ENCODE data around the gene EMB.
"Not testable (repeated sequence)": the region's sequence is repeated elsewhere in the genome, so short reads cannot be mapped to it uniquely, and the experiment has no call there.

The EMB gene, protein sequence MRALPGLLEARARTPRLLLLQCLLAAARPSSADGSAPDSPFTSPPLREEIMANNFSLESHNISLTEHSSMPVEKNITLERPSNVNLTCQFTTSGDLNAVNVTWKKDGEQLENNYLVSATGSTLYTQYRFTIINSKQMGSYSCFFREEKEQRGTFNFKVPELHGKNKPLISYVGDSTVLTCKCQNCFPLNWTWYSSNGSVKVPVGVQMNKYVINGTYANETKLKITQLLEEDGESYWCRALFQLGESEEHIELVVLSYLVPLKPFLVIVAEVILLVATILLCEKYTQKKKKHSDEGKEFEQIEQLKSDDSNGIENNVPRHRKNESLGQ

DNA sequence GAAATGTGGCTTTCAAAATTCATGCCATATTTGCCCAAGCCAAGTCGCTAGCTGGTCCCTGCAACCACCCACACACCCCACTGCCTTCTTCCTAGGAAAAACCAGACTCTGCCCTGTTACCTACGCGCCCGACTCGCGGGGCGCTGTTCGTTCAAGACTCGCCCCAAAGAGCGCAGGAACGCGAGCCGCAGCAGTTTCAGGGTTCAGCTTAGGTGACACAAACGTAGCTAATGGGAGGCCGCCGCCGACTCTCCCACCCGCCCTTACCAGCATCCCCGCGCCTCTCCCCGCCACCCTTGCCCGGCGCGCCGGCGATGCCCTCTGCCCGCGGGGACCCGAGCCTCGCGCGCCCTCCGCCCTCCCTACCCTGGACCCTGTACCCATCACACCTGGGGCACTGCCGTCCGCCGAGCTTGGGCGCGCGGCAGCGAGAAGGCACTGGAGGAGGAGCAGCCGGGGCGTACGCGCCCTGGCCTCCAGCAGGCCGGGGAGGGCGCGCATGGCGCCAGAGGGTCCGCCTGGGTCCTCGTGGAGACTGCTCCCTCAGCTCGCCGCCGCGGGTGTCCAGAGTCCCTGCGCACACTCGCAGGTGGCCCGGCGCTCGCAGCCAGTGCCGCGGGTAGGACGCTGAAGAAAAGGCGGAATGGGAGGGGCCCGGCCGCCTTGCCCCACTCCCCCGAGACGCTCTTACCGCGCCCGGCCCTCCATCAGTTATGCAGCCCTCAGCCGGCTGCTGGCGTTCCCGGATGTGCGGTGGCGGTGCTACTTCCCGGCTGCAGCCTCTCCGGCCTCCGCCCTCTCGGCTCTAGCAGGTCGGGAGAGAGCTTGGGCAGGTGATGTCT lies at the start of gene EMB:
Gene EMB (minus strand): TSS at position 638 of the 842 bp plus-strand sequence. CDS start 137 bp downstream, at position 501.
- no peak for DNase-seq (ENCODE audit: low read depth)
- peak within 1 kb of the TSS; percentile 27 for H3K4me3 ChIP-seq (ENCODE audit: low read depth, low read length)
- TF ChIP-seq, protein P1, sequence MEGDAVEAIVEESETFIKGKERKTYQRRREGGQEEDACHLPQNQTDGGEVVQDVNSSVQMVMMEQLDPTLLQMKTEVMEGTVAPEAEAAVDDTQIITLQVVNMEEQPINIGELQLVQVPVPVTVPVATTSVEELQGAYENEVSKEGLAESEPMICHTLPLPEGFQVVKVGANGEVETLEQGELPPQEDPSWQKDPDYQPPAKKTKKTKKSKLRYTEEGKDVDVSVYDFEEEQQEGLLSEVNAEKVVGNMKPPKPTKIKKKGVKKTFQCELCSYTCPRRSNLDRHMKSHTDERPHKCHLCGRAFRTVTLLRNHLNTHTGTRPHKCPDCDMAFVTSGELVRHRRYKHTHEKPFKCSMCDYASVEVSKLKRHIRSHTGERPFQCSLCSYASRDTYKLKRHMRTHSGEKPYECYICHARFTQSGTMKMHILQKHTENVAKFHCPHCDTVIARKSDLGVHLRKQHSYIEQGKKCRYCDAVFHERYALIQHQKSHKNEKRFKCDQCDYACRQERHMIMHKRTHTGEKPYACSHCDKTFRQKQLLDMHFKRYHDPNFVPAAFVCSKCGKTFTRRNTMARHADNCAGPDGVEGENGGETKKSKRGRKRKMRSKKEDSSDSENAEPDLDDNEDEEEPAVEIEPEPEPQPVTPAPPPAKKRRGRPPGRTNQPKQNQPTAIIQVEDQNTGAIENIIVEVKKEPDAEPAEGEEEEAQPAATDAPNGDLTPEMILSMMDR (IDR thresholded peaks at IDR 0.05; ENCODE audit: low read depth, low read length, missing control alignments), result no peak
- in situ Hi-C loops (cut with HindIII; ENCODE audit: low sequenced_read_pairs), result no loop called here

DNA sequence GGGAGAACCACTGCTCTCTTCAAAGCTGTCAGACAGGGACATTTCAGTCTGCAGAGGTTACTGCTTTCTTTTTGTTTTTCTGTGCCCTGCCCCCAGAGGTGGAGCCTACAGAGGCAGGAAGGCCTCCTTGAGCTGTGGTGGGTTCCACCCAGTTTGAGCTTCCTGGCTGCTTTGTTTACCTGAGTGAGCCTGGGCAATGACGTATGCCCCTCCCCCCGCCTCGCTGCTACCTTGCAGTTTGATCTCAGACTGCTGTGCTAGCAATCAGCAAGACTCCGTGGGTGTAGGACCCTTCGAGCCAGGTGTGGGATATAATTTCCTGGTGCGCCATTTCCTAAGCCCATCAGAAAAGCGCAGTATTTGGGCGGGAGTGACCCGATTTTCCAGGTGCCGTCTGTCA lies 48.4 kb upstream of the EMB start:
- H3K4me3 ChIP-seq (ENCODE audit: low read depth, low read length); in situ Hi-C loops (cut with HindIII; ENCODE audit: low sequenced_read_pairs); DNase-seq (ENCODE audit: low read depth): not testable (repeated sequence)

DNA sequence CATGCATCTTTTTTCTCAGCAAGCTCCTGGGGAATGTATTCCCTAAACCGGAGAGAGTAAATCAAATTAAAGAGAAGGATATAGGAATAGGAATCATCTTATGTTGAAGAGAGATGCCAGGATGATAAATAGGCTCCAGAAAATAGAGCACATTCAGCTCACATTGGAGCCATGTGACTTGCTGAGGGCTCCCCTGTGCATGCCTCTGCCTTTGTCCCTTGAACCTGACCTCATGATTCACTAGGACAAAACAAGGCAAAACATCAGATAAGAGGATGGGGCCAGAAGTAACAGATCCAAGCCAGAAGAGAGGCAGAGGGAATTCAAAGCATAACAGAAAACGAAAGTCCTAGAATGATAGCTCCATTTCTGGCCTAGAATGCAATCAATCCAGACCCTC lies 37.7 kb upstream of the EMB start:
- in situ Hi-C loops (cut with HindIII; ENCODE audit: low sequenced_read_pairs); DNase-seq (ENCODE audit: low read depth); H3K4me3 ChIP-seq (ENCODE audit: low read depth, low read length): not testable (repeated sequence)

DNA sequence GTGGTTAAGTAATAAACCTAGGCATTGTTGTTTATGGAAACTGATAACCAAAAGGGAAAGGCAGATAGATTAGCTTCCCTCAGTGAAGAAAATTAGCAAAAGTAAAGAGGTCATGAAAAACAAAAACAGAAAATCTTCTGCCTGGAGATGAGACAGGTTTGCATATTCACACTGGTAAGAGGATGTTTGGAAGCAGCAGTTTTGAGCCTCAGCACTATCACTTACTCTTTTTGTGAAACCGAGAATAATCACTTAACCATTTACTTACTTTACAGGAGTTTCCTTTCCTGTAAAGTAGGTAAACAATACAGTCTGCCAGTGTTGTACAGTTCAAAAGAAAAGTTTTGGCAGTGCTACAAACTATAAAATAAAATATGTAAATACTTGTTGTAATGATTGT lies 35.5 kb upstream of the EMB start:
- no peak overlapping the region for H3K4me3 ChIP-seq (ENCODE audit: low read depth, low read length)
- DNase-seq (ENCODE audit: low read depth), result no peak
- TF ChIP-seq, protein P1 (IDR thresholded peaks at IDR 0.05; ENCODE audit: low read depth, low read length, missing control alignments), result no peak
- in situ Hi-C loops (cut with HindIII; ENCODE audit: low sequenced_read_pairs), result no loop called here

DNA sequence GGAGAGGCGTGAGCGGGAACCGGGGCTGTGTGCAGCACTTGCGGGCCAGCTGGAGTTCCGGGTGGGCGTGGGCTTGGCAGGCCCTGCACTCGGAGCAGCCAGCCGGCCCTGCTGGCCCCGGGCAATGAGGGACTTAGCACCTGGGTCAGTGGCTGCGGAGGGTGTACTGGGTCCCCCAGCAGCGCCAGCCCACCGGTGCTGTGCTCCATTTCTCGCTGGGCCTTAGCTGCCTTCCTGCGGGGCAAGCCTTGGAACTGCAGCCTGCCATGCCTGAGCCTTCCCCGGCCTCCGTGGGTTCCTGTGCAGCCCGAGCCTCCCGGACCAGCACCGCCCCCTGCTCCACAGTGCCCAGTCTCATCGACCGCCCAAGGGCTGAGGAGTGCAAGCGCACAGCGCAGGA lies 23.9 kb upstream of the EMB start:
- H3K4me3 ChIP-seq (ENCODE audit: low read depth, low read length); DNase-seq (ENCODE audit: low read depth); in situ Hi-C loops (cut with HindIII; ENCODE audit: low sequenced_read_pairs): not testable (repeated sequence)

DNA sequence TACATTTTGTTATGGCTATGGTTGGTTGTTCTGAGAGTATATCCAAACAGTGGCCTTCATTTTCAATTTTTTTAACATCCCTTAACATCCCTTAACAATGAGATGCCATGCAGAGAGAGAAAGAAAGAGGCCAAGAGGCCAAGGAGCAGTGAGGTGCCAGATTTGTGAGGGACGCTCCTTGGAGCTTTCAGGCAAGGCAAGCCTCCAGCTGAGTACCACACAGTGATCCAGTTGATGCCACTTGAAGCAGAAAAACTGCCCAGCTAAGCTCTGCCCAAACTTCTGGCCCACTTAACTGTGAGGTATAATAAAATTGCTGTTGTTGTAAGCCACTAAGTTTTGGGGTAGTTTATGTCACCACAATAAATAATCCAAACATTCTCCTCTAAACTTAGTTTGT lies 22.6 kb upstream of the EMB start:
- no peak overlapping the region for H3K4me3 ChIP-seq (ENCODE audit: low read depth, low read length)
- in situ Hi-C loops (cut with HindIII; ENCODE audit: low sequenced_read_pairs), result no loop called here
- no peak for DNase-seq (ENCODE audit: low read depth)
- TF ChIP-seq, protein P1 (IDR thresholded peaks at IDR 0.05; ENCODE audit: low read depth, low read length, missing control alignments), result no peak

DNA sequence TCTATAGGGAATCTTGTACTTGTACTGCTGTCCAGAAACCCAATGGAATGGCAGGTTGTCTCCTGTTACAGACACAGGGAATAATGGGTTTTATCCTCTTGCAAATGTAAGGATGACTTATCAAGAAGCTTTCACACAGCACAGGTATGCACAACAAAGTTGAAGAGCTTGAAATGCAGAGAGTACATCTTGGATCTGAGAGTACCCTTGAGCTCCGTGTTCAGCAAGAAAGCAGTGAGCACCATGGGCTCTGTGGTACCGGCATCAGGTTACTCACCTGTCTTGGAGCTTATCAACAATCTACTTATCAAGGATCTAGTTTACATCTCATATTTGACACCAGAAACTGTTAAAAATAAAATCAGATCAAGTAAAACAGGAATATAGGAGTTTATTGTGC lies 22.0 kb upstream of the EMB start:
- TF ChIP-seq, protein P1 (IDR thresholded peaks at IDR 0.05; ENCODE audit: low read depth, low read length, missing control alignments), result no peak
- DNase-seq (ENCODE audit: low read depth), result no peak
- H3K4me3 ChIP-seq (ENCODE audit: low read depth, low read length), result no peak overlapping the region
- in situ Hi-C loops (cut with HindIII; ENCODE audit: low sequenced_read_pairs), result no loop called here

DNA sequence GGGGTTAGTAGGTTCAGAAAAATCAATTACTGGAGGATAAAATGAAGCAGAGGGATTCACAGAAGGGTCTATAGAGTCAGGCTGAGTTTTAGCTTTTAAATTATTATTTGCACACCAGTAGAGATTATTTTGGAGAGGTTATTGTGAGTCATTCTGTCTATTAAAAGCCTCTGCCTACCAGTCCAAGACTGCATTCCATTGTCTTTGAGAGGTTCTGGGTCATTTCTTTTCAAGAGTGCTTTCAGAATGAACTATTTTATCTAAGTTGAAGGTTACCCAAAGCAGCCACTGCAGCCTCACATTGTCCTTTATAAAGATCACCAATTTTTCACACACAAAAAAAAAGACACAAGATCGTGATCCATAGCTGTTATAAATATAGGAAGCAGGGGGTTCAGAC lies 21.5 kb upstream of the EMB start:
- in situ Hi-C loops (cut with HindIII; ENCODE audit: low sequenced_read_pairs); DNase-seq (ENCODE audit: low read depth); H3K4me3 ChIP-seq (ENCODE audit: low read depth, low read length): not testable (repeated sequence)

DNA sequence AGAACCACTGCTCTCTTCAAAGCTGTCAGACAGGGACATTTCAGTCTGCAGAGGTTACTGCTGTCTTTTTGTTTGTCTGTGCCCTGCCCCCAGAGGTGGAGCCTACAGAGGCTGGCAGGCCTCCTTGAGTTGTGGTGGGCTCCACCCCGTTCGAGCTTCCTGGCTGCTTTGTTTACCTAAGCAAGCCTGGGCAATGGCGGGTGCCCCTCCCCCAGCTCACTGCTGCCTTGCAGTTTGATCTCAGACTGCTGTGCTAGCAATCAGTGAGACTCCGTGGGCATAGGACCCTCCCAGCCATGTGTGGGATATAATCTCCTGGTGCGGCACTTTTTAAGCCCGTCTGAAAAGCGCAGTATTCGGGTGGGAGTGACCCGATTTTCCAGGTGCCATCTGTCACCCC lies 17.3 kb upstream of the EMB start:
- in situ Hi-C loops (cut with HindIII; ENCODE audit: low sequenced_read_pairs); DNase-seq (ENCODE audit: low read depth); H3K4me3 ChIP-seq (ENCODE audit: low read depth, low read length): not testable (repeated sequence)

DNA sequence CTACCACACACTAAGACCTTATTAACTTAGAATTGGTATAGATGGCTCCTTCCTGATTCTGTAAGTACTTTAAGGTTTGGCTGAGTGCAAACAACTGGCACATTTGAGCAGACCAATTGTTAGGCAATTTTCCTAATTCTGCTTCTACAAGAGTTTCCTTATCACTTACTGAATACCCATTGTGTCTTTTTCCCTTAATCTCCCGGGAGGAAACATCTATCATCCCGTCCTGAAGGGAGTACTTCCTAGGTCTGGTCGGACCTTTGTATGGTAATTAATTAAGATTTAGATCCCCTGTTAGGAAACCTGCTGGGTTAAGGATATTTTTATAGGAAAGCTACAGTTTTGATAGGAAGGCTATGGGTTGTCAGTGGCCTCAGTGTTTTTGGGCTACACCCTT lies 8.2 kb upstream of the EMB start:
- DNase-seq (ENCODE audit: low read depth); in situ Hi-C loops (cut with HindIII; ENCODE audit: low sequenced_read_pairs): not testable (repeated sequence)

More for the DNA sequence above, 8.2 kb upstream of the EMB start:
- H3K4me3 ChIP-seq (ENCODE audit: low read depth, low read length), result not testable (repeated sequence)
